Measurements from ENCODE around the gene GRIK3.
"Not testable (repeated sequence)": the region's sequence is repeated elsewhere in the genome, so short reads cannot be mapped to it uniquely, and the experiment has no call there.

Gene GRIK3

DNA sequence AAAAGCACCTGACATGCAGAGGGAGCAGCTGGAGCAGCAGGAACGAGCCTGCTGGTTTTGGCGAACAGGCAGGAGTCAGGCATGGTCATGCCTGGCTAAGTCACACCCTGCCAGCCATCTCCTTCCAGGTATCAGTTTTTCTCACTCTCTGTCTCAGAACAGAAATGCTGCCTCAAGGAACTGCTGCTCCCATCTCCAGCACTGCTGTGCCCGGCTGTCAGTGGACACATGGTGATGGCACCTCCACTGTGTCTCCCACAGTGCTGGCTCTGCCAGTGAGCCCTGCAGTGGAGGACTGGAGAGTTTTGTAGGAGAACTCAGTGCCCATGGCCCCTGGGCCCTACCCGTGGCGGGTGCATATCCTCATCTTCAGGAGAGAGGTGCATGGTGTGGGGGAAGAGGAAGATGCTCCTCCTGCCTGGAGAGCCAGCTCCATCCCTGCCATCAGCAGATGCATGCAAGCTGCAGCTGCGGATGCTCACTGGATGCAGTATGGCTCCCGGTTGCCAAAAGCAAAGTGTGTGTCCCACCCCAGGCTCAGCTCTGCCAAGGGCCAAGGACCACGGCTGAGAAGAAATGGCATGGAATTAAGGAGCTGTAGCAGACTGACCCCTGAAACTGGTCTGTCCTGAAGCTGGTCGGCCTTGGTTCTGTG is 114.7 kb downstream of the GRIK3 start:
- Mint-ChIP-seq H3K27me3 (no peaks in the 10 kb centered on the region), H3K4me3 (no peak overlapping the region), H3K27ac (no peak overlapping the region), H3K36me3 (ENCODE audit: low read depth) (no peaks in the 10 kb centered on the region), H3K9me3 (no peaks in the 10 kb centered on the region), H3K4me1 (ENCODE audit: low read depth) (no peaks in the 10 kb centered on the region)
- intact Hi-C loops (cut with micrococcal nuclease): no loop called here

GRCh38 chr1:36918604-36919003 is 115.7 kb downstream of the GRIK3 start:
- Mint-ChIP-seq H3K27me3 (peaks cover 3% of the 10 kb centered on the region), H3K4me1 (ENCODE audit: low read depth) (no peaks in the 10 kb centered on the region), H3K27ac (no peak overlapping the region), H3K9me3 (no peaks in the 10 kb centered on the region), H3K36me3 (ENCODE audit: low read depth) (no peaks in the 10 kb centered on the region), H3K4me3 (no peak overlapping the region)
- intact Hi-C loops (cut with micrococcal nuclease): no loop called here

- H3K27ac Mint-ChIP-seq; H3K4me1 Mint-ChIP-seq (ENCODE audit: low read depth); H3K27me3 Mint-ChIP-seq; intact Hi-C loops (cut with micrococcal nuclease); H3K36me3 Mint-ChIP-seq (ENCODE audit: low read depth); H3K4me3 Mint-ChIP-seq; H3K9me3 Mint-ChIP-seq: not testable (repeated sequence)
Observed at GRCh38 chr1:36916542-36916941, 117.8 kb downstream of the GRIK3 start.

DNA sequence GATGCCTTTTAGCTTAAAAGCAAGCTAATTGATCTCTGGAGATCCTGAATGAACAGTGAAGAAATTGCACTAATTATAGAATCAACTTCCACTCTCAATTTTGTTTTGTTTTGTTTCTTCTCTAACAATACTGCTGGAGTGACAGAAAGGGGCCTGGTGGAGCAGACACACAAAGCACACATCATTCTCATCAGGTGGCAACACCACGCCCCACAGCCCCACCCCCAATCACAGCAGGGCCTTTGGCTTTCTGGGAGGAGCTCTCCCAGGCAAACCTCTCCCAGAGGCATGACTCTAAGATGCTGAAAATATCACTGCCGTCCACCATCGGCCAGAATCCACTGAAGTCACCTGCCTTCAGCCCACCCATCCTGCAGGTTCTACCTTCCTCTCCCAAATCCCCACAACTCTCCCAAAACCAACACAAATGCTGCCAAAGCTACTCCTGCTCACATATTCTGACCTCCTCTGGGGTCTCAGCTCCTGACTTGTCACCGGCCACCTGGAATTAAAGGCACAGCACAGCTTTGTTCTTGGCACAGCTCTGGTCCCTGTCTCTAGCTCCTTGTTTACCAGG is 120.7 kb downstream of the GRIK3 start:
- H3K27me3 Mint-ChIP-seq: peaks cover 3% of the 10 kb centered on the region
- H3K4me1 Mint-ChIP-seq (ENCODE audit: low read depth): no peaks in the 10 kb centered on the region
- intact Hi-C loops (cut with micrococcal nuclease): no loop called here
- no peak overlapping the region for H3K27ac Mint-ChIP-seq
- H3K9me3 Mint-ChIP-seq: no peaks in the 10 kb centered on the region
- H3K36me3 Mint-ChIP-seq (ENCODE audit: low read depth): no peaks in the 10 kb centered on the region
- H3K4me3 Mint-ChIP-seq: no peak overlapping the region

DNA sequence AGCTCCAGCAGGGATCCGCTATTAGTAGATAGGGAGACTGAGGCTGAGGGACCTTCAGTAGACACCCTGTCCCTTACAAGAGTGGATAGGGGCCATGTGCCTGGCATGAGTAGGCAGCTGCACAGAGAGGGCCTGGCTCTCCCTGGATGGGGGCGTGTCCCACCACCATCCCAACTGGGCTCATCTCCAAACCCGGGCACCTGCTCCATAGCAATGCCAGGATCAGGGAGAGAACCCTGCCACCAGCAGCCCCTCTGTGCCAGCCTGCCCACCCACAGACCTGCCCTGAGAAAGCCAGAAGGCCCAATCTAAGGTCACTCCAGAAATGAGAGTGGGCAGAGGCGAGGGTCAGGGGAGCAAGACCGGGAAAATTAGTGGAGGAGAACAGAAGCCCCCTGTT is 121.3 kb downstream of the GRIK3 start:
- intact Hi-C loops (cut with micrococcal nuclease): no loop called here
- peaks cover 3% of the 10 kb centered on the region for H3K27me3 Mint-ChIP-seq
- H3K27ac Mint-ChIP-seq: no peak overlapping the region

DNA sequence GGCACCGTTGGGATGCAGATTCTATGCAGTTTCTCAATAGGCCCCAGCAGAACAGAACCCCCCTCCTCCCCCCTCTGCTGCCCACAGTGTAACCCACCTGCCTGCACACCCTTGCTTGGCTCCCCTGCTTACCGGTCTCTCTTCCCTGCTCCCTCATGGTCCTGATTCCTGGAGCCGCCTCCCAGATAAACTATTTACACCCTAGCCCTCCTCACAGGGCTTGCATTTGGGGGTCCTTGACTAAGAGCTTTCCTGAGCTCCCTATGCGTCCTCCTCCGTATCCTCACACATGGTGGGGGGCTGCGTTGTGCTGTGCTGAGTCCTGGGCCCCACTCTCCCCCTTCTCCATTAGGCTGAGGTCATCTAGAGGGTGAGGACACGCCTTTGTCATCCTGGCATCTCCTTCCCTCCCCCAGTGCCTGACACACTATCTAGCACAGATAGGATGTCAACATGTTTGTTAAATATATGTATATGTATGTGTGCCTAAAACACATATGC is 121.9 kb downstream of the GRIK3 start:
- Mint-ChIP-seq H3K27me3 (peaks cover 3% of the 10 kb centered on the region), H3K27ac (no peak overlapping the region), H3K36me3 (ENCODE audit: low read depth) (no peaks in the 10 kb centered on the region), H3K4me3 (no peak overlapping the region), H3K4me1 (ENCODE audit: low read depth) (no peaks in the 10 kb centered on the region), H3K9me3 (no peaks in the 10 kb centered on the region)
- intact Hi-C loops (cut with micrococcal nuclease): no loop called here

More for the DNA sequence above, 121.3 kb downstream of the GRIK3 start:
- no peak overlapping the region for H3K4me3 Mint-ChIP-seq
- H3K9me3 Mint-ChIP-seq: no peaks in the 10 kb centered on the region
- no peaks in the 10 kb centered on the region for H3K4me1 Mint-ChIP-seq (ENCODE audit: low read depth)
- H3K36me3 Mint-ChIP-seq (ENCODE audit: low read depth): no peaks in the 10 kb centered on the region

GRCh38 chr1:36911561-36912364 is 122.6 kb downstream of the GRIK3 start:
- Mint-ChIP-seq H3K36me3 (ENCODE audit: low read depth) (no peaks in the 10 kb centered on the region), H3K4me3 (no peak overlapping the region), H3K4me1 (ENCODE audit: low read depth) (no peaks in the 10 kb centered on the region), H3K27me3 (peaks cover 7% of the 10 kb centered on the region), H3K9me3 (no peaks in the 10 kb centered on the region), H3K27ac (no peak overlapping the region)
- intact Hi-C loops (cut with micrococcal nuclease): no loop called here

DNA sequence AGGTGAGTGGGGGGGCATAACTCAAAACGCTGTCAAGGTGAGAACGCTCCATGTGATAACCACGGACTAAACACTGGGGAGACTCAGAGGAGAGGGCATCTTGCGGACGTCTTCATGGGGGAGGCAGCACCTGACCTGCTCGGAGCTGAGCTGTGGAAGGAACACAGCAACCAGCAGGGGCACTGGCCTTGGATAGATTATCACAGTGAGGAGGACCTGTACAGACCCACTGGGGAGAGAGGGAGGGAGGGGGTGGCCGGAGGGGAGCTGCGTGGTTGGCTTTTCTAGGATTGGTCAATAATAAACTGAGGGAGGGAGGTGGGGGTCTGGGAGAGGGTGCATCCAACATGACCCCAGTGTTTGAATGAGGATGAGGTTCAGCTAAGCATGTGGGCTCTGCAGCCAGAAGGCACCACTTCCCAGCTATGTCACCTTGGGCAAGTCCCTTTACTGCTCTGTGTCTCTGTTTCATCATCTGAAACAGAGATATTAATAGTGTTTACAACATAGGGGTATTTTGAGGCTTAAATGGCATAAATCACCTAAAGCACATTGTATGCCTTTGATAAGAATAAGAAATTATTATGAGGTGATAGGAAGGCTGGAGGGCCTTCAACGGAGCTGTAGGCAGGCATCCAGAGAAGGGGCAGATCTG is 123.3 kb downstream of the GRIK3 start:
- Mint-ChIP-seq H3K4me3 (no peak overlapping the region), H3K36me3 (ENCODE audit: low read depth) (no peaks in the 10 kb centered on the region), H3K27me3 (peaks cover 9% of the 10 kb centered on the region), H3K27ac (no peak overlapping the region), H3K4me1 (ENCODE audit: low read depth) (no peaks in the 10 kb centered on the region), H3K9me3 (no peaks in the 10 kb centered on the region)
- intact Hi-C loops (cut with micrococcal nuclease): no loop called here

DNA sequence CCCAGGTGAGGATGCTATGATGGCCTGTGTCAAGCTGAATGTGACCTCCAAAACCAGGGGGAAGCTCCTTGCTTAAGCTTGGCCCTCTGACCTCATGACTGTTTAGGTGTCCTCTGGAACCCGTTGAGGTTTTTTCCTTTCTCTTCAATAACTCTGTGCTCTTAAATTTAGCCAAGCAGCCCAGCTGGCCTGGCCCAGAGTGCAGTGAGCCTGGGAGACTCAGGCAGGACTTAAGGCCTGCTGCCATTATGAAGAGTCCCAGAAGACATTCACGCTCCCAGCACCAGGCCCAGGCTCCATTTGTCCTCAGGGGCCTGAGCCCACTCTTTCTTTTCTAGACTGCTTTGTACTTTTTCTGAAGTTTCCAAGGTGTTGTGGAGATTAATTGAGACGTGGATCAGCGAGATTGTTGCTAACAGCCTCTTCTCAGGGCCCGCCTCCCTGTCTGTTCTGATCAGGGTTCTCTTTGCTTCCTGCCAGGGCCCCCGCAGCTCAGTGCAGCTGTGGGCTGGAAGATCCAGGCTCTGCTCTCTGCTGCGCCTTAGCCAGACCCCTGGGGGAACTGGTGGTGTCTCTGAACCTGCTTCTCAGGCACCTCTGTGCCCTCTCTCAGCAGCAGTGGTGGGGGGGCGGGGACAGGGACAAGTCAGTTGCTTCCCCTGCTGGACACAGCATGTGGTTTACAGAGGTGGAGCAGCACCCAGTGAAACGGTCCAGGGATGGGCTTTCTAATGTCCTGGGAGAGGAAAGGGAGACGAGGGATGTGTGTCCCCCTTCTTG is 124.2 kb downstream of the GRIK3 start:
- no peak overlapping the region for H3K27ac Mint-ChIP-seq
- intact Hi-C loops (cut with micrococcal nuclease): no loop called here
- no peaks in the 10 kb centered on the region for H3K36me3 Mint-ChIP-seq (ENCODE audit: low read depth)
- H3K27me3 Mint-ChIP-seq: peaks cover 10% of the 10 kb centered on the region
- no peak overlapping the region for H3K4me3 Mint-ChIP-seq
- no peaks in the 10 kb centered on the region for H3K9me3 Mint-ChIP-seq
- H3K4me1 Mint-ChIP-seq (ENCODE audit: low read depth): no peaks in the 10 kb centered on the region

- intact Hi-C loops (cut with micrococcal nuclease); H3K4me3 Mint-ChIP-seq; H3K27ac Mint-ChIP-seq; H3K9me3 Mint-ChIP-seq; H3K4me1 Mint-ChIP-seq (ENCODE audit: low read depth); H3K36me3 Mint-ChIP-seq (ENCODE audit: low read depth): not testable (repeated sequence)
- H3K27me3 Mint-ChIP-seq: peaks cover 11% of the 10 kb centered on the region
Observed at GRCh38 chr1:36909359-36909758, 125.0 kb downstream of the GRIK3 start.

DNA sequence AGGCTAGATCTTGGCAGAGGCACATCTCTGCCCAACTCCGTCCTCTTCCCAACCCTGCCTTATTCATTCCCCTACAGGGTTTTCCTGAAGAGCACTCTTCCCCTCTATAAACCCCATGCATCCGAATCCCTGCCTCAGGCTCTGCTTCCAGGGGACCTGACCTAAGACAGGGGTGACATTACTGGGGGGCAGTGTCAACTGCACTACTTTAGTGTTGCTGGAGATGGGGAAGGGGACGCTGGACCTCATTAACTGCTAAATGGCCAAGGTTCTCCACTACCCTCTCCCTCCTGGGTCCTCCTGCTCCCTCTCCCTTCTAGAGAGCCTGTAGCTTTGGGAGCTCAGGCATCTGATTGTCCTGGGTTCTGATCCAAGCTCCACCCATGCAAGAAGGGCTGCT is 126.2 kb downstream of the GRIK3 start:
- peaks cover 8% of the 10 kb centered on the region for H3K27me3 Mint-ChIP-seq
- H3K4me1 Mint-ChIP-seq (ENCODE audit: low read depth): no peaks in the 10 kb centered on the region
- intact Hi-C loops (cut with micrococcal nuclease): no loop called here
- H3K9me3 Mint-ChIP-seq: no peaks in the 10 kb centered on the region
- H3K36me3 Mint-ChIP-seq (ENCODE audit: low read depth): no peaks in the 10 kb centered on the region
- no peak overlapping the region for H3K27ac Mint-ChIP-seq
- no peak overlapping the region for H3K4me3 Mint-ChIP-seq

- Mint-ChIP-seq H3K36me3 (ENCODE audit: low read depth) (no peaks in the 10 kb centered on the region), H3K27me3 (peaks cover 9% of the 10 kb centered on the region)
- intact Hi-C loops (cut with micrococcal nuclease): no loop called here
Observed at GRCh38 chr1:36906555-36906954, 127.8 kb downstream of the GRIK3 start.

DNA sequence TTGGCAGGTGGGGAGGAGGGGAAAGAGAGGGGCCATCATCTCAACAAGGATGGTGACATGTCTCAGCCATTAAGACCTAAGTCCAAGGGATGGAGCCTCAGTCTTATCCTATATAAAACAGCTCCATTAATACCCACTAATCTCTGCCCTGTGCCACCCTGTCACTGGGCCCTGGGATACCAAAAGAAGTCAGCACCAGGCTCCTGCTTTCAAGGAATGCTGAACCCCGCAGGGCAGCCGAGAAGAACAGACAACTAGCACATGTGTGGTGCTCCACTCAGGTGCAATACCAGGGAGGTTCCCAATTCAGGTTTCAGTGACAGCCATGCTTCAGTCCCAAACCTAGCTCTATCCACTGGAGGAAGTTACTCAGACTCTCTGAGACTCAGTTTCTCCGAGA is 128.4 kb downstream of the GRIK3 start:
- Mint-ChIP-seq H3K4me3 (no peak overlapping the region), H3K9me3 (peaks cover 8% of the 10 kb centered on the region), H3K27me3 (peaks cover 10% of the 10 kb centered on the region), H3K27ac (no peak overlapping the region), H3K4me1 (ENCODE audit: low read depth) (no peaks in the 10 kb centered on the region), H3K36me3 (ENCODE audit: low read depth) (no peaks in the 10 kb centered on the region)
- intact Hi-C loops (cut with micrococcal nuclease): no loop called here

More at GRCh38 chr1:36906555-36906954, 127.8 kb downstream of the GRIK3 start:
- peaks cover 4% of the 10 kb centered on the region for H3K9me3 Mint-ChIP-seq
- no peak overlapping the region for H3K27ac Mint-ChIP-seq
- H3K4me1 Mint-ChIP-seq (ENCODE audit: low read depth): no peaks in the 10 kb centered on the region
- no peak overlapping the region for H3K4me3 Mint-ChIP-seq
